Peyer's patch (tissue), 4 donors: ENCODE measurements around the gene OCA2.

Experiments
- CTCF ChIP-seq, 6 experiments: fragments of 450-650 bp in 4 of 6; fragments of 200-600 bp in 2 of 6; sonication (generic) in 1 of 6; IDR thresholded peaks; one replicate each; pipeline ENCODE4 v1.5.1; 2017 to 2019; ENCODE audit warnings: antibody characterized with exemption in 6 of 6, mild to moderate bottlenecking in 3 of 6, moderate library complexity in 1 of 6
- POLR2A ChIP-seq, 2 donors: fragments of 450-650 bp; IDR thresholded peaks; one replicate each; pipeline ENCODE4 v1.5.1; 2017; ENCODE audit warnings: antibody characterized with exemption in 2 of 2, mild to moderate bottlenecking in 2 of 2, moderate library complexity in 2 of 2

GRCh38 chr15:27798807-27799206 lies 300.3 kb downstream of the OCA2 start:
- TF ChIP-seq CTCF (IDR thresholded peaks at IDR 0.05) (no peak), POLR2A (IDR thresholded peaks at IDR 0.05) (no peak)
